Measurements from ENCODE around the gene NR6A1.

DNA sequence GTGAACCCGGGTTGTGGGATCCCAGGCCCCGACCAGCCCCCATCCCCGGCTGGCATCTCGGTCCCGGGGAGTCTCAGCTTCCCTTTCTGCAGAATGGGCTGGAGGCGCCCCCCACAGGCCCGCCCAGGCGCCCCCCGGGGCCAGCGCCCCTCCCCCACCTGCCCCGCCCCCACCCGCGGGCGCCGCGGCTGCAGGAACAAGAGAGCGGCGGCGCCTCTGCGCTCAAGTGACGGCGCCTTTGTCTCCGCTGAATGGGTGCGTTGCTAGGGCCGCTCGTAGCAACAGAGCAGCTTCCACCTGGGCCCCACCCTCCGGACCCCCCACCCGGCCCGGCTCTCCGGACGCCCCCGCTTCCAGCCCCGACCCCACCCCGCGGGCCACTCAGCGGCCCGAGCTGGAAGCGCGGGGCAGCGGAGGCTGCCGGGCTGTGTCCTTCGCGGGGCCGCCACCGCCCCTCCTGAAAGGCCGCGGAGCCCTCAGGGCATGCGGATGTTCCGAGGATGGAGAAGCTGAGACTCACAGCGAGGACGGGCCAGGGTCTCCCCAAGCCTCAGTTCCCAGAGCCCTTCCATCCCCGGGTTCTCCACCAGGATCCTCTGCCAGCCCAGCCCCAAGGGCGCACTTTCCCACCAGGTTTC, 293.3 kb downstream of the NR6A1 start:
- TF ChIP-seq POLR2A (IDR thresholded peaks at IDR 0.05), result no peak
- TF ChIP-seq, protein P1, sequence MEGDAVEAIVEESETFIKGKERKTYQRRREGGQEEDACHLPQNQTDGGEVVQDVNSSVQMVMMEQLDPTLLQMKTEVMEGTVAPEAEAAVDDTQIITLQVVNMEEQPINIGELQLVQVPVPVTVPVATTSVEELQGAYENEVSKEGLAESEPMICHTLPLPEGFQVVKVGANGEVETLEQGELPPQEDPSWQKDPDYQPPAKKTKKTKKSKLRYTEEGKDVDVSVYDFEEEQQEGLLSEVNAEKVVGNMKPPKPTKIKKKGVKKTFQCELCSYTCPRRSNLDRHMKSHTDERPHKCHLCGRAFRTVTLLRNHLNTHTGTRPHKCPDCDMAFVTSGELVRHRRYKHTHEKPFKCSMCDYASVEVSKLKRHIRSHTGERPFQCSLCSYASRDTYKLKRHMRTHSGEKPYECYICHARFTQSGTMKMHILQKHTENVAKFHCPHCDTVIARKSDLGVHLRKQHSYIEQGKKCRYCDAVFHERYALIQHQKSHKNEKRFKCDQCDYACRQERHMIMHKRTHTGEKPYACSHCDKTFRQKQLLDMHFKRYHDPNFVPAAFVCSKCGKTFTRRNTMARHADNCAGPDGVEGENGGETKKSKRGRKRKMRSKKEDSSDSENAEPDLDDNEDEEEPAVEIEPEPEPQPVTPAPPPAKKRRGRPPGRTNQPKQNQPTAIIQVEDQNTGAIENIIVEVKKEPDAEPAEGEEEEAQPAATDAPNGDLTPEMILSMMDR (IDR thresholded peaks at IDR 0.05), result no peak
